Measurements from ENCODE around the gene CPM.
"Not testable (repeated sequence)": the region's sequence is repeated elsewhere in the genome, so short reads cannot be mapped to it uniquely, and the experiment has no call there.

Gene CPM

GRCh38 chr12:68870011-68870410 is 63.0 kb downstream of the CPM start:
- Mint-ChIP-seq H3K36me3 (ENCODE audit: low read depth) (peaks cover 23% of the 10 kb centered on the region), H3K27me3 (no peaks in the 10 kb centered on the region), H3K27ac (no peak overlapping the region), H3K4me1 (no peaks in the 10 kb centered on the region), H3K9me3 (no peaks in the 10 kb centered on the region), H3K4me3 (no peak overlapping the region)
- ATAC-seq (no peak), DNase-seq (no peak)

- H3K36me3 Mint-ChIP-seq (ENCODE audit: low read depth), result peaks cover 18% of the 10 kb centered on the region
- no peaks in the 10 kb centered on the region for H3K9me3 Mint-ChIP-seq
- DNase-seq, result no peak
- H3K27ac Mint-ChIP-seq, result no peak overlapping the region
- H3K4me3 Mint-ChIP-seq, result no peak overlapping the region
- no peaks in the 10 kb centered on the region for H3K4me1 Mint-ChIP-seq
- no peak for ATAC-seq
- no peaks in the 10 kb centered on the region for H3K27me3 Mint-ChIP-seq
Observed at GRCh38 chr12:68868043-68868790, 64.8 kb downstream of the CPM start.

- H3K4me1 Mint-ChIP-seq, result no peaks in the 10 kb centered on the region
Observed at GRCh38 chr12:68867606-68868005, 65.4 kb downstream of the CPM start.

GRCh38 chr12:68866950-68867349 is 66.0 kb downstream of the CPM start:
- H3K36me3 Mint-ChIP-seq (ENCODE audit: low read depth), result peaks cover 19% of the 10 kb centered on the region
- no peaks in the 10 kb centered on the region for H3K27me3 Mint-ChIP-seq
- H3K4me1 Mint-ChIP-seq, result no peaks in the 10 kb centered on the region
- ATAC-seq (no peak), DNase-seq (no peak)
- no peak overlapping the region for H3K27ac Mint-ChIP-seq
- H3K9me3 Mint-ChIP-seq, result no peaks in the 10 kb centered on the region
- no peak overlapping the region for H3K4me3 Mint-ChIP-seq

More at GRCh38 chr12:68867606-68868005, 65.4 kb downstream of the CPM start:
- no peak overlapping the region for H3K4me3 Mint-ChIP-seq
- H3K27me3 Mint-ChIP-seq, result no peaks in the 10 kb centered on the region
- DNase-seq (no peak), ATAC-seq (no peak)
- H3K27ac Mint-ChIP-seq, result no peak overlapping the region
- no peaks in the 10 kb centered on the region for H3K9me3 Mint-ChIP-seq
- H3K36me3 Mint-ChIP-seq (ENCODE audit: low read depth), result peaks cover 18% of the 10 kb centered on the region

- H3K9me3 Mint-ChIP-seq, result no peaks in the 10 kb centered on the region
- no peak for ATAC-seq
- H3K27ac Mint-ChIP-seq, result no peak overlapping the region
- DNase-seq, result no peak
- H3K4me1 Mint-ChIP-seq, result no peaks in the 10 kb centered on the region
- peaks cover 11% of the 10 kb centered on the region for H3K36me3 Mint-ChIP-seq (ENCODE audit: low read depth)
- no peak overlapping the region for H3K4me3 Mint-ChIP-seq
- no peaks in the 10 kb centered on the region for H3K27me3 Mint-ChIP-seq
Observed at GRCh38 chr12:68865399-68866164, 67.4 kb downstream of the CPM start.

- Mint-ChIP-seq H3K9me3 (no peaks in the 10 kb centered on the region), H3K27me3 (no peaks in the 10 kb centered on the region), H3K4me1 (no peaks in the 10 kb centered on the region), H3K36me3 (ENCODE audit: low read depth) (peaks cover 11% of the 10 kb centered on the region), H3K27ac (no peak overlapping the region), H3K4me3 (no peak overlapping the region)
- no peak for ATAC-seq
- DNase-seq, result no peak
Observed at GRCh38 chr12:68864604-68865003, 68.4 kb downstream of the CPM start.

GRCh38 chr12:68863886-68864454 is 69.0 kb downstream of the CPM start:
- H3K27ac Mint-ChIP-seq, H3K4me3 Mint-ChIP-seq, ATAC-seq: not testable (repeated sequence)

GRCh38 chr12:68863109-68863770 is 69.7 kb downstream of the CPM start:
- DNase-seq (no peak), ATAC-seq (no peak)
- peaks cover 10% of the 10 kb centered on the region for H3K36me3 Mint-ChIP-seq (ENCODE audit: low read depth)
- H3K9me3 Mint-ChIP-seq, result no peaks in the 10 kb centered on the region
- H3K27ac Mint-ChIP-seq, result no peak overlapping the region
- no peak overlapping the region for H3K4me3 Mint-ChIP-seq
- no peaks in the 10 kb centered on the region for H3K4me1 Mint-ChIP-seq
- H3K27me3 Mint-ChIP-seq, result no peaks in the 10 kb centered on the region

More at GRCh38 chr12:68863886-68864454, 69.0 kb downstream of the CPM start:
- H3K4me1 Mint-ChIP-seq, H3K9me3 Mint-ChIP-seq, H3K27me3 Mint-ChIP-seq: not testable (repeated sequence)
- DNase-seq, result peak; percentile 9
- H3K36me3 Mint-ChIP-seq (ENCODE audit: low read depth), result peaks cover 10% of the 10 kb centered on the region

GRCh38 chr12:68861890-68862289 is 71.1 kb downstream of the CPM start:
- no peak overlapping the region for H3K4me3 Mint-ChIP-seq
- no peak for ATAC-seq
- H3K4me1 Mint-ChIP-seq, result no peaks in the 10 kb centered on the region
- peaks cover 12% of the 10 kb centered on the region for H3K36me3 Mint-ChIP-seq (ENCODE audit: low read depth)
- no peak overlapping the region for H3K27ac Mint-ChIP-seq
- no peaks in the 10 kb centered on the region for H3K9me3 Mint-ChIP-seq
- no peaks in the 10 kb centered on the region for H3K27me3 Mint-ChIP-seq
- DNase-seq, result no peak

GRCh38 chr12:68856510-68856909 is 76.5 kb downstream of the CPM start:
- Mint-ChIP-seq H3K36me3 (ENCODE audit: low read depth) (peaks cover 13% of the 10 kb centered on the region), H3K27me3 (no peaks in the 10 kb centered on the region), H3K27ac (no peak overlapping the region), H3K4me3 (no peak overlapping the region), H3K4me1 (peaks cover 3% of the 10 kb centered on the region), H3K9me3 (no peaks in the 10 kb centered on the region)
- no peak for DNase-seq
- no peak for ATAC-seq

GRCh38 chr12:68855771-68856170 is 77.2 kb downstream of the CPM start:
- no peak overlapping the region for H3K27ac Mint-ChIP-seq
- no peak overlapping the region for H3K4me3 Mint-ChIP-seq
- H3K36me3 Mint-ChIP-seq (ENCODE audit: low read depth), result peaks cover 13% of the 10 kb centered on the region
- H3K4me1 Mint-ChIP-seq, result peaks cover 3% of the 10 kb centered on the region
- H3K27me3 Mint-ChIP-seq, result no peaks in the 10 kb centered on the region
- H3K9me3 Mint-ChIP-seq, result no peaks in the 10 kb centered on the region
- no peak for DNase-seq
- no peak for ATAC-seq

- Mint-ChIP-seq H3K27ac (no peak overlapping the region), H3K4me1 (peaks cover 3% of the 10 kb centered on the region), H3K4me3 (no peak overlapping the region), H3K9me3 (no peaks in the 10 kb centered on the region), H3K36me3 (ENCODE audit: low read depth) (peaks cover 13% of the 10 kb centered on the region), H3K27me3 (no peaks in the 10 kb centered on the region)
- DNase-seq (no peak), ATAC-seq (no peak)
Observed at GRCh38 chr12:68855111-68855510, 77.9 kb downstream of the CPM start.

GRCh38 chr12:68854554-68854953 is 78.4 kb downstream of the CPM start:
- H3K27me3 Mint-ChIP-seq, result no peaks in the 10 kb centered on the region
- H3K4me3 Mint-ChIP-seq, result no peak overlapping the region
- no peak overlapping the region for H3K27ac Mint-ChIP-seq
- DNase-seq (no peak), ATAC-seq (no peak)
- no peaks in the 10 kb centered on the region for H3K9me3 Mint-ChIP-seq
- peaks cover 13% of the 10 kb centered on the region for H3K36me3 Mint-ChIP-seq (ENCODE audit: low read depth)
- H3K4me1 Mint-ChIP-seq, result peaks cover 3% of the 10 kb centered on the region

- no peak for DNase-seq
- peaks cover 3% of the 10 kb centered on the region for H3K4me1 Mint-ChIP-seq
- H3K4me3 Mint-ChIP-seq, result no peak overlapping the region
- peaks cover 13% of the 10 kb centered on the region for H3K36me3 Mint-ChIP-seq (ENCODE audit: low read depth)
- no peaks in the 10 kb centered on the region for H3K9me3 Mint-ChIP-seq
- H3K27ac Mint-ChIP-seq, result no peak overlapping the region
- H3K27me3 Mint-ChIP-seq, result no peaks in the 10 kb centered on the region
- ATAC-seq, result no peak
Observed at GRCh38 chr12:68854078-68854468, 78.9 kb downstream of the CPM start.
